GM23338 (cell line): ENCODE data around the gene TULP3. TPM values are rescaled to one million over a fixed set of nuclear protein-coding genes. Genes with fewer than 3 reads are reported as not detected.

Experiments used
- ATAC-seq: fragments of 200-7000 bp; cut with Tn5 transposase; 3 replicates; pipeline ENCODE4 v1.9.1; 2020
- DNase-seq: peaks from one replicate; pipeline ENCODE4 v3.0.0-alpha.2; 2015; ENCODE audit warnings: low spot score
- H2AFZ ChIP-seq: fragments of 200-600 bp; sonication (generic); 2 replicates; pipeline ENCODE4 v1.8.0; 2016; ENCODE audit warnings: antibody characterized with exemption, mild to moderate bottlenecking, moderate library complexity
- H3F3A ChIP-seq: fragments of 200-600 bp; sonication (generic); replicated peaks from 2 replicates; pipeline ENCODE4 v1.8.0; 2017; ENCODE audit warnings: antibody characterized with exemption, mixed run types, low read depth
- H3K27ac ChIP-seq: fragments of 200-600 bp; sonication (generic); 2 replicates; pipeline ENCODE4 v1.6.1; 2016; ENCODE audit warnings: low read depth
- H3K27me3 ChIP-seq: fragments of 200-600 bp; sonication (generic); 2 replicates; pipeline ENCODE4 v1.8.0; 2016; ENCODE audit warnings: mild to moderate bottlenecking, mixed run types, moderate library complexity; ENCODE audit not compliant: insufficient read depth
- H3K36me3 ChIP-seq: fragments of 200-600 bp; sonication (generic); 2 replicates; pipeline ENCODE4 v1.8.0; 2016; ENCODE audit warnings: mild to moderate bottlenecking; ENCODE audit not compliant: insufficient read depth
- H3K4me1 ChIP-seq: fragments of 200-600 bp; sonication (generic); 2 replicates; pipeline ENCODE4 v1.8.0; 2016; ENCODE audit warnings: mild to moderate bottlenecking, moderate library complexity; ENCODE audit not compliant: insufficient read depth
- H3K4me2 ChIP-seq: fragments of 200-600 bp; sonication (generic); 2 replicates; pipeline ENCODE4 v1.7.1; 2017; ENCODE audit warnings: mixed run types
- H3K4me3 ChIP-seq: fragments of 200-600 bp; sonication (generic); 2 replicates; pipeline ENCODE4 v1.6.1; 2016; ENCODE audit warnings: mixed run types
- H3K79me2 ChIP-seq: fragments of 200-600 bp; sonication (generic); replicated peaks from 2 replicates; pipeline ENCODE4 v1.8.0; 2017; ENCODE audit warnings: mild to moderate bottlenecking; ENCODE audit not compliant: insufficient read depth
- H3K9me2 ChIP-seq: fragments of 200-600 bp; sonication (generic); 2 replicates; pipeline ENCODE4 v1.8.0; 2017; ENCODE audit not compliant: insufficient read depth
- H4K20me1 ChIP-seq: fragments of 200-600 bp; sonication (generic); replicated peaks from 2 replicates; pipeline ENCODE4 v1.8.0; 2017; ENCODE audit warnings: mild to moderate bottlenecking; ENCODE audit not compliant: insufficient read depth
- H3K27ac Mint-ChIP-seq: 2 replicates; pipeline ENCODE4 v1.8.0; 2020; ENCODE audit warnings: inconsistent platforms, mild to moderate bottlenecking, moderate library complexity, mixed read lengths
- H3K27me3 Mint-ChIP-seq: 3 replicates; pipeline ENCODE4 v1.8.0; 2022; ENCODE audit warnings: low read depth, mild to moderate bottlenecking, moderate library complexity, mixed read lengths, inconsistent platforms; ENCODE audit not compliant: insufficient read depth, poor library complexity
- H3K36me3 Mint-ChIP-seq: 3 replicates; pipeline ENCODE4 v1.8.0; 2021; ENCODE audit warnings: low read depth, mild to moderate bottlenecking, inconsistent platforms, moderate library complexity, mixed read lengths
- H3K4me1 Mint-ChIP-seq: 3 replicates; pipeline ENCODE4 v1.8.0; 2020; ENCODE audit warnings: mild to moderate bottlenecking, inconsistent platforms, mixed read lengths
- H3K4me3 Mint-ChIP-seq: 3 replicates; pipeline ENCODE4 v1.8.0; 2021; ENCODE audit warnings: moderate library complexity, mild to moderate bottlenecking, inconsistent platforms, mixed read lengths
- H3K9me3 Mint-ChIP-seq: 3 replicates; pipeline ENCODE4 v1.8.0; 2020; ENCODE audit warnings: moderate library complexity, mild to moderate bottlenecking, inconsistent platforms, mixed read lengths
- CREB1 ChIP-seq: fragments of 250-450 bp; sonication (Bioruptor Pico); IDR thresholded peaks from 2 replicates; pipeline ENCODE4 v1.5.0; 2020; ENCODE audit warnings: low read depth, mild to moderate bottlenecking, moderate library complexity
- EZH2 ChIP-seq: fragments of 200-600 bp; sonication (generic); IDR thresholded peaks from one replicate; pipeline ENCODE4 v1.8.0; 2017; ENCODE audit warnings: antibody characterized with exemption, mild to moderate bottlenecking, low read depth; ENCODE audit not compliant: unreplicated experiment
- EZH2phosphoT487 ChIP-seq: fragments of 200-600 bp; sonication (generic); IDR thresholded peaks from one replicate; pipeline ENCODE4 v1.8.1; 2018; ENCODE audit warnings: antibody characterized with exemption; ENCODE audit not compliant: unreplicated experiment
- JUNB ChIP-seq: IDR thresholded peaks from one replicate; pipeline ENCODE4 v1.6.1; 2016; ENCODE audit warnings: antibody characterized with exemption; ENCODE audit not compliant: unreplicated experiment
- STAT1 ChIP-seq: IDR thresholded peaks from one replicate; pipeline ENCODE4 v1.6.1; 2016; ENCODE audit warnings: antibody characterized with exemption; ENCODE audit not compliant: unreplicated experiment
- ZNF331 ChIP-seq: fragments of 250-450 bp; sonication (Bioruptor Pico); IDR thresholded peaks from 2 replicates; pipeline ENCODE4 v1.5.0; 2020; ENCODE audit warnings: low read depth, mild to moderate bottlenecking, moderate library complexity
- polyA plus RNA-seq: library from polyadenylated mRNA; unstranded; fragments of >200 nt; fragmentation: Nextera tagmentation; extraction: Ambion mirVana; gene quantifications from 2 replicates; pipeline ENCODE4 v1.2.1, GENCODE V29; 2016
- small RNA-seq: library from RNA; depleted of rRNA; stranded (forward); fragments of <200 nt; gene quantifications from one replicate; pipeline ENCODE3, GENCODE V24; 2014; ENCODE audit warnings: low replicate concordance
- total RNA-seq: library from RNA; depleted of rRNA; stranded (reverse); fragments of >200 nt; shearing (Covaris generic); gene quantifications from 2 replicates; pipeline ENCODE4 v1.2.3, GENCODE V29; 2014; rRNA removed
- TF ChIP-seq, protein P1 (sequence below): fragments of 250-450 bp; sonication (Bioruptor Pico); IDR thresholded peaks from 2 replicates; pipeline ENCODE4 v1.5.0; 2020; ENCODE audit warnings: mild to moderate bottlenecking, moderate library complexity

The TULP3 gene
- total and polyA plus RNA-seq, 2 experiments from 2014 or later = 15.1 to 18.8 TPM

GRCh38 chr12:2988494-2988893, 97.8 kb downstream of the TULP3 start:
- Histone ChIP-seq H3K79me2 (peaks cover 99% of the 10 kb centered on the region), H3K9me2 (0 out of 2 replicates have a peak, but pooled peaks cover 5% of the 10 kb centered on the region), H3K4me3 (no peak overlapping the region), H3K36me3 (peaks cover 11% of the 10 kb centered on the region; the same call in 1 of the 2 replicates), H3K4me2 (no peak overlapping the region), H4K20me1 (peaks cover 57% of the 10 kb centered on the region), H3F3A (peaks cover 12% of the 10 kb centered on the region), H2AFZ (no peak overlapping the region), H3K27ac (no peak overlapping the region), H3K4me1 (no peaks in the 10 kb centered on the region; the same call in 1 of the 2 replicates), H3K27me3 (no peaks in the 10 kb centered on the region)
- Mint-ChIP-seq H3K4me3 (no peak overlapping the region), H3K27ac (no peak overlapping the region), H3K36me3 (peaks cover 46% of the 10 kb centered on the region), H3K9me3 (peaks cover 13% of the 10 kb centered on the region), H3K4me1 (peaks cover 13% of the 10 kb centered on the region), H3K27me3 (peaks cover 7% of the 10 kb centered on the region)
- peak; percentile 31; the same call in 1 of the 3 replicates for ATAC-seq
- no peak for DNase-seq
- TF ChIP-seq JUNB = no peak
- TF ChIP-seq ZNF331 (CRISPR knock-in tag) = no peak
- no peak for TF ChIP-seq EZH2phosphoT487
- TF ChIP-seq EZH2 = no peak
- TF ChIP-seq, protein P1, sequence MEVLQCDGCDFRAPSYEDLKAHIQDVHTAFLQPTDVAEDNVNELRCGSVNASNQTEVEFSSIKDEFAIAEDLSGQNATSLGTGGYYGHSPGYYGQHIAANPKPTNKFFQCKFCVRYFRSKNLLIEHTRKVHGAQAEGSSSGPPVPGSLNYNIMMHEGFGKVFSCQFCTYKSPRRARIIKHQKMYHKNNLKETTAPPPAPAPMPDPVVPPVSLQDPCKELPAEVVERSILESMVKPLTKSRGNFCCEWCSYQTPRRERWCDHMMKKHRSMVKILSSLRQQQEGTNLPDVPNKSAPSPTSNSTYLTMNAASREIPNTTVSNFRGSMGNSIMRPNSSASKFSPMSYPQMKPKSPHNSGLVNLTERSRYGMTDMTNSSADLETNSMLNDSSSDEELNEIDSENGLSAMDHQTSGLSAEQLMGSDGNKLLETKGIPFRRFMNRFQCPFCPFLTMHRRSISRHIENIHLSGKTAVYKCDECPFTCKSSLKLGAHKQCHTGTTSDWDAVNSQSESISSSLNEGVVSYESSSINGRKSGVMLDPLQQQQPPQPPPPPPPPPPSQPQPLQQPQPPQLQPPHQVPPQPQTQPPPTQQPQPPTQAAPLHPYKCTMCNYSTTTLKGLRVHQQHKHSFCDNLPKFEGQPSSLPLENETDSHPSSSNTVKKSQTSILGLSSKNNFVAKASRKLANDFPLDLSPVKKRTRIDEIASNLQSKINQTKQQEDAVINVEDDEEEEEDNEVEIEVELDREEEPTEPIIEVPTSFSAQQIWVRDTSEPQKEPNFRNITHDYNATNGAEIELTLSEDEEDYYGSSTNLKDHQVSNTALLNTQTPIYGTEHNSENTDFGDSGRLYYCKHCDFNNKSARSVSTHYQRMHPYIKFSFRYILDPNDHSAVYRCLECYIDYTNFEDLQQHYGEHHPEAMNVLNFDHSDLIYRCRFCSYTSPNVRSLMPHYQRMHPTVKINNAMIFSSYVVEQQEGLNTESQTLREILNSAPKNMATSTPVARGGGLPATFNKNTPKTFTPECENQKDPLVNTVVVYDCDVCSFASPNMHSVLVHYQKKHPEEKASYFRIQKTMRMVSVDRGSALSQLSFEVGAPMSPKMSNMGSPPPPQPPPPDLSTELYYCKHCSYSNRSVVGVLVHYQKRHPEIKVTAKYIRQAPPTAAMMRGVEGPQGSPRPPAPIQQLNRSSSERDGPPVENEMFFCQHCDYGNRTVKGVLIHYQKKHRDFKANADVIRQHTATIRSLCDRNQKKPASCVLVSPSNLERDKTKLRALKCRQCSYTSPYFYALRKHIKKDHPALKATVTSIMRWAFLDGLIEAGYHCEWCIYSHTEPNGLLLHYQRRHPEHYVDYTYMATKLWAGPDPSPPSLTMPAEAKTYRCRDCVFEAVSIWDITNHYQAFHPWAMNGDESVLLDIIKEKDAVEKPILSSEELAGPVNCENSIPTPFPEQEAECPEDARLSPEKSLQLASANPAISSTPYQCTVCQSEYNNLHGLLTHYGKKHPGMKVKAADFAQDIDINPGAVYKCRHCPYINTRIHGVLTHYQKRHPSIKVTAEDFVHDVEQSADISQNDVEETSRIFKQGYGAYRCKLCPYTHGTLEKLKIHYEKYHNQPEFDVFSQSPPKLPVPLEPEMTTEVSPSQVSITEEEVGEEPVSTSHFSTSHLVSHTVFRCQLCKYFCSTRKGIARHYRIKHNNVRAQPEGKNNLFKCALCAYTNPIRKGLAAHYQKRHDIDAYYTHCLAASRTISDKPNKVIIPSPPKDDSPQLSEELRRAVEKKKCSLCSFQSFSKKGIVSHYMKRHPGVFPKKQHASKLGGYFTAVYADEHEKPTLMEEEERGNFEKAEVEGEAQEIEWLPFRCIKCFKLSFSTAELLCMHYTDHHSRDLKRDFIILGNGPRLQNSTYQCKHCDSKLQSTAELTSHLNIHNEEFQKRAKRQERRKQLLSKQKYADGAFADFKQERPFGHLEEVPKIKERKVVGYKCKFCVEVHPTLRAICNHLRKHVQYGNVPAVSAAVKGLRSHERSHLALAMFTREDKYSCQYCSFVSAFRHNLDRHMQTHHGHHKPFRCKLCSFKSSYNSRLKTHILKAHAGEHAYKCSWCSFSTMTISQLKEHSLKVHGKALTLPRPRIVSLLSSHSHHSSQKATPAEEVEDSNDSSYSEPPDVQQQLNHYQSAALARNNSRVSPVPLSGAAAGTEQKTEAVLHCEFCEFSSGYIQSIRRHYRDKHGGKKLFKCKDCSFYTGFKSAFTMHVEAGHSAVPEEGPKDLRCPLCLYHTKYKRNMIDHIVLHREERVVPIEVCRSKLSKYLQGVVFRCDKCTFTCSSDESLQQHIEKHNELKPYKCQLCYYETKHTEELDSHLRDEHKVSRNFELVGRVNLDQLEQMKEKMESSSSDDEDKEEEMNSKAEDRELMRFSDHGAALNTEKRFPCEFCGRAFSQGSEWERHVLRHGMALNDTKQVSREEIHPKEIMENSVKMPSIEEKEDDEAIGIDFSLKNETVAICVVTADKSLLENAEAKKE = no peak
- TF ChIP-seq STAT1 = no peak
- no peak for TF ChIP-seq CREB1 (CRISPR knock-in tag)

Small RNAs within 50 kb of the gene (small RNA-seq; reads per million reads assigned to genes)
- not detected for gene RNU6-1315P

Other genes with a start within 250 kb of the TULP3 start
- 203 and 223 TPM in 2 replicates for gene FKBP4, start 95.9 kb upstream of the TULP3 start, total RNA-seq
- 117 and 126 TPM in 2 replicates for gene FKBP4, start 95.9 kb upstream of the TULP3 start, polyA plus RNA-seq
- 17.3 and 19.8 TPM in 2 replicates for gene ITFG2, start 78.2 kb upstream of the TULP3 start, total RNA-seq
- gene ITFG2, start 78.2 kb upstream of the TULP3 start, polyA plus RNA-seq = 32.6 and 41.2 TPM in 2 replicates
- gene NRIP2, start 55.9 kb upstream of the TULP3 start, total RNA-seq = not detected in 2 replicates
- gene NRIP2, start 55.9 kb upstream of the TULP3 start, polyA plus RNA-seq = 0.40 and 0.66 TPM in 2 replicates
- not detected in 2 replicates for gene TEX52, start 33.9 kb upstream of the TULP3 start, total RNA-seq
- not detected in 2 replicates for gene TEX52, start 33.9 kb upstream of the TULP3 start, polyA plus RNA-seq
- 73.4 and 98.1 TPM in 2 replicates for gene FOXM1, start 13.7 kb upstream of the TULP3 start, total RNA-seq
- gene FOXM1, start 13.7 kb upstream of the TULP3 start, polyA plus RNA-seq = 24.1 and 31.0 TPM in 2 replicates
- gene RHNO1, start 13.7 kb upstream of the TULP3 start, total RNA-seq = 56.4 and 80.4 TPM in 2 replicates
- 63.8 and 71.1 TPM in 2 replicates for gene RHNO1, start 13.7 kb upstream of the TULP3 start, polyA plus RNA-seq
- gene TEAD4, start 68.5 kb downstream of the TULP3 start, total RNA-seq = 137 and 145 TPM in 2 replicates
- gene TEAD4, start 68.5 kb downstream of the TULP3 start, polyA plus RNA-seq = 56.0 and 68.1 TPM in 2 replicates
- gene TSPAN9, start 186.5 kb downstream of the TULP3 start, total RNA-seq = 17.2 and 31.5 TPM in 2 replicates
- 5.1 and 6.0 TPM in 2 replicates for gene TSPAN9, start 186.5 kb downstream of the TULP3 start, polyA plus RNA-seq